HUES6 (cell line): ENCODE measurements around the gene ADAMTS3.

Experiments used
- H3K27ac ChIP-seq: 2 replicates; pipeline ENCODE4 v1.7.0; 2013; ENCODE audit warnings: low read depth, mild to moderate bottlenecking, low read length, inconsistent platforms
- H3K27me3 ChIP-seq: 2 replicates; pipeline ENCODE4 v1.6.1; 2013; ENCODE audit warnings: low read length; ENCODE audit not compliant: control insufficient read depth, insufficient read depth
- H3K36me3 ChIP-seq: 2 replicates; pipeline ENCODE4 v1.6.1; 2013; ENCODE audit warnings: low read length; ENCODE audit not compliant: control insufficient read depth, insufficient read depth
- H3K4me1 ChIP-seq: 2 replicates; pipeline ENCODE4 v1.6.1; 2013; ENCODE audit warnings: low read length; ENCODE audit not compliant: control insufficient read depth, insufficient read depth
- H3K4me3 ChIP-seq: 2 replicates; pipeline ENCODE4 v1.5.1; 2013; ENCODE audit warnings: low read depth, low read length
- H3K9ac ChIP-seq: one replicate; pipeline ENCODE4 v1.6.1; 2013; ENCODE audit warnings: mild to moderate bottlenecking, low read length
- H3K9me3 ChIP-seq: 2 replicates; pipeline ENCODE4 v1.6.1; 2013; ENCODE audit warnings: low read depth, low read length; ENCODE audit not compliant: control insufficient read depth, insufficient read depth

Gene ADAMTS3

GRCh38 chr4:72568959-72569718 lies at the start of gene ADAMTS3:
ADAMTS3 (minus strand) TSS chr4:72569221; CDS start chr4:72568762, 459 bp downstream.
- Histone ChIP-seq H3K4me3 (peak within 1 kb of the TSS; percentile 87), H3K27ac (peak within 1 kb of the TSS; percentile 62; the same call in 1 of the 2 replicates), H3K9ac (peak within 1 kb of the TSS; percentile 86), H3K9me3 (no peaks in the 10 kb centered on the region), H3K36me3 (no peaks in the 10 kb centered on the region), H3K27me3 (no peaks in the 10 kb centered on the region; the same call in 1 of the 2 replicates), H3K4me1 (peaks cover 17% of the 10 kb centered on the region)

GRCh38 chr4:72613959-72614358 lies 44.9 kb upstream of the ADAMTS3 start:
- no peak overlapping the region for H3K4me3 ChIP-seq
- H3K4me1 ChIP-seq: no peaks in the 10 kb centered on the region
- H3K36me3 ChIP-seq: no peaks in the 10 kb centered on the region
- 0 out of 2 replicates have a peak, but pooled peaks cover 2% of the 10 kb centered on the region for H3K9me3 ChIP-seq
- H3K9ac ChIP-seq: no peak overlapping the region
- no peaks in the 10 kb centered on the region for H3K27me3 ChIP-seq
- H3K27ac ChIP-seq: no peak overlapping the region

- Histone ChIP-seq H3K4me3 (no peak overlapping the region), H3K9me3 (peaks cover 25% of the 10 kb centered on the region), H3K27me3 (no peaks in the 10 kb centered on the region), H3K27ac (no peak overlapping the region), H3K4me1 (no peaks in the 10 kb centered on the region), H3K36me3 (no peaks in the 10 kb centered on the region), H3K9ac (no peak overlapping the region)
Observed at GRCh38 chr4:72606751-72607150, 37.7 kb upstream of the ADAMTS3 start.

DNA sequence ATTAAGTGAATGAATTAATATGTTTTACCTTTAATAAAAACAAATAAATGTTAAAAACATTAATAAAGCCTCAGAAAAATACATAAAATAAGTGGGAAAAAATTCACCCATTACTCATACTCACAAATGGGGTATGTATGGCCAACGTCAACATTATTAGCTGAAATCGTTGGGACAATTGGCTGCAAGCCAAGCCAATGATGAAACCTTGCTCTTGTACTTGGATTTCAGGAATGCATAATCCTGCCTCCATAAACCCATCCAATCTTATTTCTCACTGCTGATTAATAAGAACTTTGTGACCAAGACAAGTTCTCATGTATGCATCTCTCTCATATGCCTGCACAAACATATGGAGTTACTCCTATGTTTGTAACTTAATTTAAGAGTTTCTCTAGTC lies 35.3 kb upstream of the ADAMTS3 start:
- Histone ChIP-seq H3K9ac (no peak overlapping the region), H3K27me3 (no peaks in the 10 kb centered on the region), H3K4me1 (no peaks in the 10 kb centered on the region)

DNA sequence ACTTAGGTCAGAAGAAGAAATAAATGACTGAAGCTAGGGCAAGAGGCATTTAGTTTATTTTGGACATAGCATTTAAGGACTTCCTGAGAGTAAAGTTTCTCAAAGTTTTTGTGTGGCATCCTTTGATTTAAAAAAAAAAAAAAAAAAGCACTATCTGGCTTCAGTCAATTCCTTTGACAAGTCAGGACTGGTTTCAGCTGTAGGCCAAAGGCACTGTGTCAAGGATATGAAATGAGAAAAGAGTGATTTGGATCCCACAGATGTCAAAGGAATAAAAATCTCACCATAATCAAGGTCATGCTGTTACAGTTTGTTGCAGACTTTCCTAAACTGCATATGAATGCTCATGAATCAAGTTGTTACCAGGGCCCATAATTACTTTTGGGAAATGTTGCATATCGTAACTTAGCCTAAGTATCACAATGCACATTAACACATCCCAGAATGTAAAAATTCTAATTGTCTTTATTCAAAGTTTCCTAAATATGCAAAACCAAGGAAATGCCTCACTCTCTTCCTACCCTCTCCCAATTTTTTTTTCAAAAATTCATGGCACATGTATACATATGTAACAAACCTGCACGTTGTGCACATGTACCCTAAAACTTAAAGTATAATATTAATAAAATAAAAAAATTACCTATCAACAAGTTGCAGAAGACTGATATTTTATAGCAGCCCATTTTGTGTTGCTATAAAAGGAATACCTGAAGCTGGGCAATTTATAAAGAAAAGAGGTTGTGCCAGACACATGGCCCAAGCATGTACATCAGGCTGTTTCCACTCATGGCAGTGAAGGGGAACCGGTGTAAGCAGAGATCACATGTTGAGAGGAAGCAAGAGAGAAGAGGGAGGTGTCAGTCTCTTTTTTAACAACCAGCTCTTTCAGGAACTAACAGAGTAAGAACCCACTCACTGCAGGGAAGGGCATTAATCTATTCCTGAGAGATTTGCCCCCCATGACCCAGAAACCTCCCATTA lies 33.7 kb upstream of the ADAMTS3 start:
- H3K4me1 ChIP-seq: no peaks in the 10 kb centered on the region
- no peak overlapping the region for H3K4me3 ChIP-seq
- no peaks in the 10 kb centered on the region for H3K36me3 ChIP-seq
- no peak overlapping the region for H3K27ac ChIP-seq
- no peak overlapping the region for H3K9ac ChIP-seq
- H3K27me3 ChIP-seq: no peaks in the 10 kb centered on the region
- H3K9me3 ChIP-seq: peaks cover 21% of the 10 kb centered on the region

More for the DNA sequence above, 35.3 kb upstream of the ADAMTS3 start:
- Histone ChIP-seq H3K9me3 (peaks cover 25% of the 10 kb centered on the region), H3K4me3 (no peak overlapping the region), H3K27ac (no peak overlapping the region), H3K36me3 (no peaks in the 10 kb centered on the region)

DNA sequence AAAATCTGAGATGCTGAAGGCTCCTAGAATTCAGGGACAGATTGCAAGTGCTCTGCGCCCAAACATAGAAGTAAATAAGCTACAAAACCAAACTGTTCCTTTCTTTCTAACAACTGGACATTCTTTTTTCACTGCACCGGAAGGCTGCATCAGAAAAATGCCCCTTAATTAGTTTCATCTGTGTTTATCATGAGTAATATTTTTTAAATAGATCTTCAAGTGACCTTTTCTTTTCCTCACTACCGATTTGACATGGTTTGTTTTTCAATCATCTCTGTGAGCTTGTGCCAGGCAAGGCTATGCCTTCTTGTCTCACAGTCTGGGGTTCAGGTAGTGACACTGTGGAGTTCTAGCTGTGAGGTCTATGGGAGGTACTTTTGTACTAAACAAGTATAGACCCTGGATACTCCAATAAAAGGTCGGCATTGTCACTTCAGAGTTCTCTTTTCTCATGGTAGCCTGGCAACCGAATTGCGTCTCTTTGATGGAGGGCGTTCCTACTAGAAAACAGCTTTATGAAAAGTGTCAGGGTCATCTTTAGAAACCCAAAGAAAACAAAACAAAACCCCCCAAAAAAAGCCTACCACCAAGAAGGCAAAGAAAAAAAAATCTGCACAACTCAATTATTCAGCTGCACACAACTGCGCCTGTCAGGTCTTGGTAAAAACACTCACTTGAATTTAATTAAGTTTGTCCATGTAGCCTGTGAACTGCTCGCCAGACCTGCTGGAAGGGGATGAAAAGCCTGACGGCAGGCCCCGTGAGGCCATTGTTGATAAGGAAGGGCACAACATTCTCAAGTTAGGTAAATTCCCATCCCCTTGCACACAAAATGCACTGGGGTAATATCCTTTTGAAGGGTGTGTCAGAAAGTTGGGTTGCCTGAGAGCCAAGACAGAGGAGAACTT lies 22.8 kb upstream of the ADAMTS3 start:
- Histone ChIP-seq H3K4me1 (no peaks in the 10 kb centered on the region), H3K27me3 (no peaks in the 10 kb centered on the region), H3K4me3 (no peak overlapping the region), H3K9ac (no peak overlapping the region), H3K9me3 (no peaks in the 10 kb centered on the region), H3K36me3 (no peaks in the 10 kb centered on the region), H3K27ac (no peak overlapping the region)

GRCh38 chr4:72587334-72587733 lies 18.3 kb upstream of the ADAMTS3 start:
- Histone ChIP-seq H3K27me3 (no peaks in the 10 kb centered on the region), H3K36me3 (no peaks in the 10 kb centered on the region), H3K4me3 (no peak overlapping the region), H3K9ac (no peak overlapping the region), H3K4me1 (no peaks in the 10 kb centered on the region), H3K27ac (no peak overlapping the region), H3K9me3 (no peaks in the 10 kb centered on the region)

DNA sequence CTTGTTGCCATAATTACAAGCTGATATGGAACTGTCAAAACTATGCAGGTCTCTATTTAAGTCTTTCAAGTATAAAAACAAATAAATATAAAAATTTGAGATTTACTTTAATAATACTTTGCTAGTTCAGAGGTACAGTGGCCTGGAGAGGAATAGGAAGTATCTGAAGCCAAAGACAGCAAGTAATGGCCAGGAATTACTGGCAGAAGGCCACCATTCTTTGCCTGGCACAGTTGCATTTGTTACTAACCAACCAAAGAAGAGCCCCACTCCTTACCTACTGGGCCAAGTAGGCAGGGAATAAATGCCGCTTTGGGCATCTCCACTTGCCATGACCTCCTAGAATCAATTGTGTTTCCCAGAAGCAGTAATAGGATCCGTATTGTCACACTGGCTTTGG lies 13.8 kb upstream of the ADAMTS3 start:
- H3K4me1 ChIP-seq: no peaks in the 10 kb centered on the region

GRCh38 chr4:72577211-72577610 lies 8.2 kb upstream of the ADAMTS3 start:
- no peaks in the 10 kb centered on the region for H3K9me3 ChIP-seq
- no peaks in the 10 kb centered on the region for H3K27me3 ChIP-seq
- H3K4me1 ChIP-seq: no peaks in the 10 kb centered on the region
- H3K9ac ChIP-seq: no peak overlapping the region
- H3K36me3 ChIP-seq: no peaks in the 10 kb centered on the region
- H3K4me3 ChIP-seq: no peak overlapping the region
- no peak overlapping the region for H3K27ac ChIP-seq

More for the DNA sequence above, 13.8 kb upstream of the ADAMTS3 start:
- no peaks in the 10 kb centered on the region for H3K27me3 ChIP-seq
- no peaks in the 10 kb centered on the region for H3K36me3 ChIP-seq
- H3K9ac ChIP-seq: no peak overlapping the region
- H3K27ac ChIP-seq: no peak overlapping the region
- H3K9me3 ChIP-seq: no peaks in the 10 kb centered on the region
- H3K4me3 ChIP-seq: no peak overlapping the region

- Histone ChIP-seq H3K9ac (no peak overlapping the region), H3K4me3 (no peak overlapping the region), H3K27me3 (no peaks in the 10 kb centered on the region; the same call in 1 of the 2 replicates), H3K27ac (no peak overlapping the region), H3K9me3 (no peaks in the 10 kb centered on the region), H3K4me1 (peaks cover 17% of the 10 kb centered on the region), H3K36me3 (no peaks in the 10 kb centered on the region)
Observed at GRCh38 chr4:72571337-72571736, 2.3 kb upstream of the ADAMTS3 start.
